Measurements from ENCODE around the gene SPRR4.
"Not testable (repeated sequence)": the region's sequence is repeated elsewhere in the genome, so short reads cannot be mapped to it uniquely, and the experiment has no call there.

Gene SPRR4

GRCh38 chr1:153000294-153000693 is 29.8 kb downstream of the SPRR4 start:
- no peak for TF ChIP-seq EZH2 (optimal IDR thresholded peaks at IDR 0.05; ENCODE audit: low read depth, low read length)
- no peak for TF ChIP-seq EZH2phosphoT487 (IDR thresholded peaks at IDR 0.05; ENCODE audit: low read length)
- TF ChIP-seq CTCF (IDR thresholded peaks at IDR 0.05; ENCODE audit: low read length): no peak
- Histone ChIP-seq H3F3A (ENCODE audit: insufficient read depth, low read length) (no peaks in the 10 kb centered on the region), H3K27ac (ENCODE audit: low read length) (no peak overlapping the region), H3K79me2 (ENCODE audit: low read length) (no peaks in the 10 kb centered on the region), H3K27me3 (replicated peaks; ENCODE audit: insufficient read depth, low read length) (no peaks in the 10 kb centered on the region), H3K4me1 (ENCODE audit: low read length) (no peaks in the 10 kb centered on the region), H3K4me3 (ENCODE audit: low read length) (no peak overlapping the region), H3K9me3 (replicated peaks; ENCODE audit: insufficient read depth, low read length) (no peaks in the 10 kb centered on the region), H2AFZ (ENCODE audit: low read length) (no peak overlapping the region), H3K9ac (ENCODE audit: low read length) (no peak overlapping the region), H3K9me2 (replicated peaks; ENCODE audit: insufficient read depth, low read length) (no peaks in the 10 kb centered on the region), H3K4me2 (ENCODE audit: low read depth, low read length) (no peak overlapping the region), H4K20me1 (ENCODE audit: insufficient read depth, low read length) (no peaks in the 10 kb centered on the region), H3K36me3 (replicated peaks; ENCODE audit: insufficient read depth, low read length) (no peaks in the 10 kb centered on the region)
- no peak for DNase-seq

GRCh38 chr1:153001382-153001781 is 30.9 kb downstream of the SPRR4 start, which contains the start of gene SPRR3:
Gene SPRR3 (plus strand): TSS chr1:153001749. CDS start chr1:153003021, 1,272 bp downstream.
- H2AFZ ChIP-seq (ENCODE audit: low read length): no peak within 1 kb of the TSS
- no peak within 1 kb of the TSS for H3K4me3 ChIP-seq (ENCODE audit: low read length)
- DNase-seq: no peak
- H3K36me3 ChIP-seq (replicated peaks; ENCODE audit: insufficient read depth, low read length): no peaks in the 10 kb centered on the region
- H3K27me3 ChIP-seq (replicated peaks; ENCODE audit: insufficient read depth, low read length): no peaks in the 10 kb centered on the region
- TF ChIP-seq EZH2 (optimal IDR thresholded peaks at IDR 0.05; ENCODE audit: low read depth, low read length) (no peak), EZH2phosphoT487 (IDR thresholded peaks at IDR 0.05; ENCODE audit: low read length) (no peak), CTCF (IDR thresholded peaks at IDR 0.05; ENCODE audit: low read length) (no peak)
- no peaks in the 10 kb centered on the region for H3K9me2 ChIP-seq (replicated peaks; ENCODE audit: insufficient read depth, low read length)
- no peaks in the 10 kb centered on the region for H3K79me2 ChIP-seq (ENCODE audit: low read length)
- H3K27ac ChIP-seq (ENCODE audit: low read length): no peak within 1 kb of the TSS
- no peak within 1 kb of the TSS for H3K9ac ChIP-seq (ENCODE audit: low read length)
- H4K20me1 ChIP-seq (ENCODE audit: insufficient read depth, low read length): no peaks in the 10 kb centered on the region
- H3K9me3 ChIP-seq (replicated peaks; ENCODE audit: insufficient read depth, low read length): no peaks in the 10 kb centered on the region
- H3F3A ChIP-seq (ENCODE audit: insufficient read depth, low read length): no peaks in the 10 kb centered on the region
- no peak within 1 kb of the TSS for H3K4me2 ChIP-seq (ENCODE audit: low read depth, low read length)
- H3K4me1 ChIP-seq (ENCODE audit: low read length): no peaks in the 10 kb centered on the region

- not testable (repeated sequence) for H3K36me3 ChIP-seq (replicated peaks; ENCODE audit: insufficient read depth, low read length); H3K9ac ChIP-seq (ENCODE audit: low read length); H3K4me1 ChIP-seq (ENCODE audit: low read length); H4K20me1 ChIP-seq (ENCODE audit: insufficient read depth, low read length); DNase-seq; H3F3A ChIP-seq (ENCODE audit: insufficient read depth, low read length); H2AFZ ChIP-seq (ENCODE audit: low read length); H3K79me2 ChIP-seq (ENCODE audit: low read length); H3K27ac ChIP-seq (ENCODE audit: low read length); H3K27me3 ChIP-seq (replicated peaks; ENCODE audit: insufficient read depth, low read length); H3K9me3 ChIP-seq (replicated peaks; ENCODE audit: insufficient read depth, low read length); H3K4me3 ChIP-seq (ENCODE audit: low read length); H3K4me2 ChIP-seq (ENCODE audit: low read depth, low read length); H3K9me2 ChIP-seq (replicated peaks; ENCODE audit: insufficient read depth, low read length)
Observed at GRCh38 chr1:153011235-153011758, 40.8 kb downstream of the SPRR4 start.

- H3K36me3 ChIP-seq (replicated peaks; ENCODE audit: insufficient read depth, low read length); H3K9me2 ChIP-seq (replicated peaks; ENCODE audit: insufficient read depth, low read length); H4K20me1 ChIP-seq (ENCODE audit: insufficient read depth, low read length); H3K4me3 ChIP-seq (ENCODE audit: low read length); H3K4me1 ChIP-seq (ENCODE audit: low read length); H3F3A ChIP-seq (ENCODE audit: insufficient read depth, low read length); H3K27me3 ChIP-seq (replicated peaks; ENCODE audit: insufficient read depth, low read length); H2AFZ ChIP-seq (ENCODE audit: low read length); DNase-seq; H3K27ac ChIP-seq (ENCODE audit: low read length); H3K79me2 ChIP-seq (ENCODE audit: low read length); H3K4me2 ChIP-seq (ENCODE audit: low read depth, low read length); H3K9me3 ChIP-seq (replicated peaks; ENCODE audit: insufficient read depth, low read length); H3K9ac ChIP-seq (ENCODE audit: low read length): not testable (repeated sequence)
Observed at GRCh38 chr1:153021829-153022228, 51.4 kb downstream of the SPRR4 start.

Data from MM.1S (cell line).